Neural cell (in vitro differentiated cells): ENCODE data around the gene GABBR2. TPM values are rescaled to one million over a fixed set of nuclear protein-coding genes. Genes with fewer than 3 reads are reported as not detected.

ENCODE experiments used
- H2AFZ ChIP-seq: fragments of 200-600, 300-800 bp; sonication (generic), shearing (Covaris generic); 2 replicates; pipeline ENCODE4 v1.6.0; 2014; ENCODE audit warnings: low read depth, mild to moderate bottlenecking, antibody characterized with exemption, low read length, moderate library complexity
- H3F3A ChIP-seq: fragments of 200-600 bp; shearing (Covaris generic); 2 replicates; pipeline ENCODE4 v1.6.1; 2016; ENCODE audit warnings: mild to moderate bottlenecking, moderate library complexity, mixed read lengths, antibody characterized with exemption, low read length; ENCODE audit not compliant: insufficient read depth, poor library complexity, severe bottlenecking
- H3K27ac ChIP-seq: fragments of 200-600, 300-800 bp; sonication (generic), shearing (Covaris generic); 2 replicates; pipeline ENCODE4 v1.5.1; 2014; ENCODE audit warnings: mild to moderate bottlenecking, low read length, moderate library complexity
- H3K27me3 ChIP-seq: fragments of 300-800, 200-600 bp; sonication (generic), shearing (Covaris generic); 2 replicates; pipeline ENCODE4 v1.6.0; 2014; ENCODE audit warnings: mild to moderate bottlenecking, low read depth, low read length, moderate library complexity; ENCODE audit not compliant: insufficient read depth
- H3K36me3 ChIP-seq: fragments of 300-800, 200-600 bp; sonication (generic), shearing (Covaris generic); 2 replicates; pipeline ENCODE4 v1.5.1; 2014; ENCODE audit warnings: mild to moderate bottlenecking, antibody characterized with exemption, low read length, moderate library complexity; ENCODE audit not compliant: insufficient read depth
- H3K4me2 ChIP-seq: fragments of 300-800, 200-600 bp; sonication (generic), shearing (Covaris generic); 2 replicates; pipeline ENCODE4 v1.6.0; 2014; ENCODE audit warnings: mild to moderate bottlenecking, low read length
- H3K4me3 ChIP-seq: fragments of 300-800, 200-600 bp; sonication (generic), shearing (Covaris generic); 2 replicates; pipeline ENCODE4 v1.5.1; 2014; ENCODE audit warnings: mild to moderate bottlenecking, low read length, moderate library complexity
- H3K79me2 ChIP-seq: fragments of 200-600 bp; shearing (Covaris generic); replicated peaks from 2 replicates; pipeline ENCODE4 v1.6.0; 2014; ENCODE audit warnings: mild to moderate bottlenecking, low read length, moderate library complexity; ENCODE audit not compliant: insufficient read depth
- H3K9ac ChIP-seq: fragments of 300-800, 200-600 bp; sonication (generic), shearing (Covaris generic); 2 replicates; pipeline ENCODE4 v1.6.1; 2016; ENCODE audit warnings: mild to moderate bottlenecking, low read length, mixed read lengths
- H3K9me2 ChIP-seq: fragments of 200-600 bp; shearing (Covaris generic); 2 replicates; pipeline ENCODE4 v1.6.1; 2016; ENCODE audit warnings: mild to moderate bottlenecking, low read length, mixed read lengths; ENCODE audit not compliant: insufficient read depth
- H3K9me3 ChIP-seq: fragments of 200-600, 300-800 bp; sonication (generic), shearing (Covaris generic); 2 replicates; pipeline ENCODE4 v1.6.1; 2016; ENCODE audit warnings: mild to moderate bottlenecking, mixed run types, low read length, moderate library complexity, mixed read lengths
- H4K20me1 ChIP-seq: fragments of 200-600 bp; shearing (Covaris generic); 2 replicates; pipeline ENCODE4 v1.6.1; 2016; ENCODE audit warnings: mild to moderate bottlenecking, mixed run types; ENCODE audit not compliant: insufficient read depth
- EP300 ChIP-seq: fragments of 450-650 bp; conservative IDR thresholded peaks from 2 replicates; pipeline ENCODE4 v1.6.1; 2014; ENCODE audit warnings: antibody characterized with exemption, mild to moderate bottlenecking, moderate library complexity; ENCODE audit not compliant: poor library complexity, severe bottlenecking
- EZH2 ChIP-seq: fragments of 200-600, 300-800 bp; shearing (Covaris generic), sonication (generic); IDR thresholded peaks from 2 replicates; pipeline ENCODE4 v1.6.1; 2014; ENCODE audit warnings: antibody characterized with exemption, low read length, borderline replicate concordance, mild to moderate bottlenecking; ENCODE audit not compliant: insufficient read depth, poor library complexity, severe bottlenecking
- MXI1 ChIP-seq: fragments of 450-650 bp; conservative IDR thresholded peaks from 2 replicates; pipeline ENCODE4 v1.6.1; 2014; ENCODE audit warnings: antibody characterized with exemption, mild to moderate bottlenecking; ENCODE audit not compliant: poor library complexity, severe bottlenecking
- POLR2AphosphoS5 ChIP-seq: IDR thresholded peaks from 2 replicates; pipeline ENCODE4 v1.6.1; 2012
- RAD21 ChIP-seq: fragments of 450-650 bp; conservative IDR thresholded peaks from 2 replicates; pipeline ENCODE4 v1.6.1; 2014; ENCODE audit warnings: antibody characterized with exemption, mild to moderate bottlenecking, moderate library complexity
- SMC3 ChIP-seq: fragments of 450-650 bp; conservative IDR thresholded peaks from 2 replicates; pipeline ENCODE4 v1.6.1; 2014; ENCODE audit warnings: antibody characterized with exemption, mild to moderate bottlenecking, moderate library complexity; ENCODE audit not compliant: poor library complexity
- TAF1 ChIP-seq: IDR thresholded peaks from 2 replicates; pipeline ENCODE4 v1.6.1; 2012; ENCODE audit warnings: low read depth
- polyA plus RNA-seq: library from polyadenylated mRNA; depleted of rRNA; stranded (reverse); fragments of >200 nt; gene quantifications from 2 replicates; pipeline ENCODE4 v1.2.3, GENCODE V29; 2014
- TF ChIP-seq, protein P1 (sequence below): IDR thresholded peaks from 2 replicates; pipeline ENCODE4 v1.6.1; 2012; ENCODE audit warnings: borderline replicate concordance
- TF ChIP-seq, protein P2 (sequence below): fragments of 450-650 bp; IDR thresholded peaks from 2 replicates; pipeline ENCODE4 v1.5.1; 2014; ENCODE audit warnings: antibody characterized with exemption, mild to moderate bottlenecking, moderate library complexity; ENCODE audit not compliant: poor library complexity, severe bottlenecking

GABBR2 gene
- polyA plus RNA-seq, 1 donor from 2014 or later, result 7.1 TPM

DNA sequence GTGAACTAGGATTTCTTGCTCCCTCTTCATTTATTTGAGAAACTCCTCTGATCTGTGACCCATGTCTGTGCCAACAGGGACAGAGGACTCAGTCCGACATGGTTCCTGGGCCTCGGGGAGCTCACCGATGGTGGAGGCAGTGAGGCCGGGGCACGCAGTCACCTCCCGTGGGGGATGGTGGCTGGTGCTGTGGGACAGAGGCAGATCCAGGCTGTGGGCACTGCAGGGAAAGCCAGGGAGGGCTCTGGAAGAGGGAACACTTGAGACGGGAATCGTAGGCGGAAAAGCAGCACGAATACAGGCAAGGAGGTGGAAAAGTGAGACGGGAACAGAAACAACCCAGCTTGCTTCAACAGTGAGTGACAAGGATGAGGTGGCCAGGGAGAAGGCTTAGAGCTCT, 127.8 kb downstream of the GABBR2 start:
- Histone ChIP-seq H3K9me2 (no peaks in the 10 kb centered on the region), H3K4me3 (no peak overlapping the region), H3K9me3 (no peaks in the 10 kb centered on the region), H2AFZ (no peak overlapping the region), H3K79me2 (no peaks in the 10 kb centered on the region), H3K4me2 (no peak overlapping the region), H3K27ac (no peak overlapping the region), H3K9ac (no peak overlapping the region), H3F3A (no peaks in the 10 kb centered on the region), H3K36me3 (no peaks in the 10 kb centered on the region), H4K20me1 (no peaks in the 10 kb centered on the region), H3K27me3 (no peaks in the 10 kb centered on the region)
- TF ChIP-seq RAD21, result no peak
- no peak for TF ChIP-seq TAF1
- no peak for TF ChIP-seq MXI1
- no peak for TF ChIP-seq EP300
- TF ChIP-seq EZH2, result no peak
- TF ChIP-seq, protein P1, sequence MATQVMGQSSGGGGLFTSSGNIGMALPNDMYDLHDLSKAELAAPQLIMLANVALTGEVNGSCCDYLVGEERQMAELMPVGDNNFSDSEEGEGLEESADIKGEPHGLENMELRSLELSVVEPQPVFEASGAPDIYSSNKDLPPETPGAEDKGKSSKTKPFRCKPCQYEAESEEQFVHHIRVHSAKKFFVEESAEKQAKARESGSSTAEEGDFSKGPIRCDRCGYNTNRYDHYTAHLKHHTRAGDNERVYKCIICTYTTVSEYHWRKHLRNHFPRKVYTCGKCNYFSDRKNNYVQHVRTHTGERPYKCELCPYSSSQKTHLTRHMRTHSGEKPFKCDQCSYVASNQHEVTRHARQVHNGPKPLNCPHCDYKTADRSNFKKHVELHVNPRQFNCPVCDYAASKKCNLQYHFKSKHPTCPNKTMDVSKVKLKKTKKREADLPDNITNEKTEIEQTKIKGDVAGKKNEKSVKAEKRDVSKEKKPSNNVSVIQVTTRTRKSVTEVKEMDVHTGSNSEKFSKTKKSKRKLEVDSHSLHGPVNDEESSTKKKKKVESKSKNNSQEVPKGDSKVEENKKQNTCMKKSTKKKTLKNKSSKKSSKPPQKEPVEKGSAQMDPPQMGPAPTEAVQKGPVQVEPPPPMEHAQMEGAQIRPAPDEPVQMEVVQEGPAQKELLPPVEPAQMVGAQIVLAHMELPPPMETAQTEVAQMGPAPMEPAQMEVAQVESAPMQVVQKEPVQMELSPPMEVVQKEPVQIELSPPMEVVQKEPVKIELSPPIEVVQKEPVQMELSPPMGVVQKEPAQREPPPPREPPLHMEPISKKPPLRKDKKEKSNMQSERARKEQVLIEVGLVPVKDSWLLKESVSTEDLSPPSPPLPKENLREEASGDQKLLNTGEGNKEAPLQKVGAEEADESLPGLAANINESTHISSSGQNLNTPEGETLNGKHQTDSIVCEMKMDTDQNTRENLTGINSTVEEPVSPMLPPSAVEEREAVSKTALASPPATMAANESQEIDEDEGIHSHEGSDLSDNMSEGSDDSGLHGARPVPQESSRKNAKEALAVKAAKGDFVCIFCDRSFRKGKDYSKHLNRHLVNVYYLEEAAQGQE, result no peak
- no peak for TF ChIP-seq SMC3
- no peak for TF ChIP-seq POLR2AphosphoS5
- TF ChIP-seq, protein P2, sequence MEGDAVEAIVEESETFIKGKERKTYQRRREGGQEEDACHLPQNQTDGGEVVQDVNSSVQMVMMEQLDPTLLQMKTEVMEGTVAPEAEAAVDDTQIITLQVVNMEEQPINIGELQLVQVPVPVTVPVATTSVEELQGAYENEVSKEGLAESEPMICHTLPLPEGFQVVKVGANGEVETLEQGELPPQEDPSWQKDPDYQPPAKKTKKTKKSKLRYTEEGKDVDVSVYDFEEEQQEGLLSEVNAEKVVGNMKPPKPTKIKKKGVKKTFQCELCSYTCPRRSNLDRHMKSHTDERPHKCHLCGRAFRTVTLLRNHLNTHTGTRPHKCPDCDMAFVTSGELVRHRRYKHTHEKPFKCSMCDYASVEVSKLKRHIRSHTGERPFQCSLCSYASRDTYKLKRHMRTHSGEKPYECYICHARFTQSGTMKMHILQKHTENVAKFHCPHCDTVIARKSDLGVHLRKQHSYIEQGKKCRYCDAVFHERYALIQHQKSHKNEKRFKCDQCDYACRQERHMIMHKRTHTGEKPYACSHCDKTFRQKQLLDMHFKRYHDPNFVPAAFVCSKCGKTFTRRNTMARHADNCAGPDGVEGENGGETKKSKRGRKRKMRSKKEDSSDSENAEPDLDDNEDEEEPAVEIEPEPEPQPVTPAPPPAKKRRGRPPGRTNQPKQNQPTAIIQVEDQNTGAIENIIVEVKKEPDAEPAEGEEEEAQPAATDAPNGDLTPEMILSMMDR, result no peak

DNA sequence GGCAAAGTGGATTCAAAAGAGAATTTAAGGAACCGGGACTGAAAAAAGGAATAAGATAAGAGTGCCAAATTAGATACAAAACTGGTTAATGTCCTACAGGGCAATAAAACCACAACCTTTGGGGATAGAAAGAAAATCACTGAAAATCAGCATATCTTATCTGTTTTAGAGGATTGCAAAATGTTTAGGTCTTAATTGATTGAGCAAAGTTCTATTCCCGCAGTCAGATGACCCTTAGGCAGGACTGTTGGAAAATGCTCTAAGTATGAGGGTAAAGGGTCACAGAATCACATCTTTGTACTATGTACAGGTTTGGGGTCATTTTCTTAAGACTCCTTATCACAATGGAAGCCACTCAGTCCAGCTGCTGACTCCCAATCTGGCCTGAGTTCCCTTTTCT, 129.0 kb downstream of the GABBR2 start:
- H3F3A ChIP-seq, result no peaks in the 10 kb centered on the region
- H4K20me1 ChIP-seq, result no peaks in the 10 kb centered on the region
- no peaks in the 10 kb centered on the region for H3K79me2 ChIP-seq
- H2AFZ ChIP-seq, result no peak overlapping the region
- H3K4me3 ChIP-seq, result no peak overlapping the region
- no peak for TF ChIP-seq EZH2
- no peak overlapping the region for H3K4me2 ChIP-seq
- no peaks in the 10 kb centered on the region for H3K9me3 ChIP-seq
- H3K27me3 ChIP-seq, result no peaks in the 10 kb centered on the region
- H3K9me2 ChIP-seq, result no peaks in the 10 kb centered on the region
- H3K9ac ChIP-seq, result no peak overlapping the region
- H3K27ac ChIP-seq, result no peak overlapping the region
- H3K36me3 ChIP-seq, result no peaks in the 10 kb centered on the region

DNA sequence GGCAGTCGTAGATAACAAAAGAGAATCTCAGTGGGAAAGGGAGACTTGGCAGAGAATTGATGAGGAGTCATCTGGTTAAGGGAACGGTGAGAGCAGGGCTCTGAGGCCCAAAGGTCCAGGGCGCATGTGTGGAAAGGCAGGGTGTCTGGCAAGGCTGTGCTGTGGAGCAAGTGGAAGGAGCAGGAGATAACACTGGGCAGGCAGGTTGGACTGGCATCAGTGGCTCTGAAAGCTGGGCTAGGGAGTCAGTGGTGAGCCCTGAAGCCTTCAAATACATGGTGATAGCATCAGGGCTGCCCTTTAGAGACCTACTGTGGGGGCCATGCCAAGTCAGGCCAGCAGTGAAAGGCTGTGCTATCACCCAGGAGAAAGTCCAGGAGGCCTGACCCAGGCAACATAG, 131.3 kb downstream of the GABBR2 start:
- TF ChIP-seq POLR2AphosphoS5 (no peak), EP300 (no peak), RAD21 (no peak), TAF1 (no peak), SMC3 (no peak)
- TF ChIP-seq, protein P1, result no peak
- Histone ChIP-seq H3K9me3 (no peaks in the 10 kb centered on the region), H3K9ac (no peak overlapping the region), H3K79me2 (no peaks in the 10 kb centered on the region), H3K9me2 (no peaks in the 10 kb centered on the region), H3K36me3 (no peaks in the 10 kb centered on the region), H3K4me2 (no peak overlapping the region), H2AFZ (no peak overlapping the region), H3F3A (no peaks in the 10 kb centered on the region), H4K20me1 (no peaks in the 10 kb centered on the region), H3K4me3 (no peak overlapping the region), H3K27ac (no peak overlapping the region), H3K27me3 (no peaks in the 10 kb centered on the region)
